GM12878 (cell line): ENCODE measurements around the gene LHCGR. TPM values are rescaled to one million over a fixed set of nuclear protein-coding genes. Genes with fewer than 3 reads are reported as not detected.

Source experiments
- ATAC-seq: fragments of 200-7000 bp; cut with Tn5 transposase; 3 replicates; pipeline ENCODE4 v1.9.1; 2020; ENCODE audit warnings: mild to moderate bottlenecking, moderate library complexity
- BruUV-seq: library from RNA; stranded (reverse); fragments of 400-500 nt; replicated peaks from 2 replicates; lab custom pipeline; 2021; lab: Mats Ljungman, UMichigan
- CTCF ChIA-PET: fragments of 300-600 bp; sonication (Branson Sonifier 250); formaldehyde crosslinking; extraction: SDS; loops from one replicate; lab custom pipeline; 2021; ENCODE audit warnings: inconsistent platforms; lab: Yijun Ruan, JAX
- POLR2A ChIA-PET: fragments of 350-600 bp; formaldehyde crosslinking; extraction: SDS; loops from one replicate; lab custom pipeline; 2021; ENCODE audit warnings: inconsistent platforms; lab: Charles Lee
- RAD21 ChIA-PET: fragments of 300-600 bp; sonication (Branson Sonifier 250); formaldehyde crosslinking; loops from one replicate; lab custom pipeline; 2023; ENCODE audit warnings: antibody characterized with exemption; ENCODE audit not compliant: unreplicated experiment; lab: Charles Lee
- SMC1A ChIA-PET: fragments of 300-600 bp; sonication (Branson Sonifier 250); formaldehyde crosslinking; loops from one replicate; lab custom pipeline; 2023; ENCODE audit not compliant: unreplicated experiment, uncharacterized antibody; lab: Charles Lee
- DNase-seq: peaks from one replicate; pipeline ENCODE4 v3.0.0-alpha.2; 2011; ENCODE audit warnings: low read depth, low spot score
- FAIRE-seq: peaks from 3 replicates; lab custom pipeline; 2011; peaks lifted over from hg19 to GRCh38; lab: Jason Lieb, UNC
- H2AFZ ChIP-seq: 2 replicates; pipeline ENCODE4 v1.6.0; 2011; ENCODE audit warnings: low read depth, low read length, control low read depth; ENCODE audit not compliant: control insufficient read depth
- H3K27ac ChIP-seq: 2 replicates; pipeline ENCODE4 v1.5.1; 2011; ENCODE audit warnings: control low read depth; ENCODE audit not compliant: control insufficient read depth, insufficient read depth
- H3K27me3 ChIP-seq, 2 experiments: replicated peaks in 1 of 2; 2 replicates each; pipeline versions ENCODE4 v1.6.0 to v1.6.1; 2011; ENCODE audit warnings: low read length in 1 of 2; ENCODE audit not compliant: control insufficient read depth in 2 of 2, insufficient read depth in 2 of 2
- H3K36me3 ChIP-seq, 2 experiments: 2 replicates each; pipeline ENCODE4 v1.5.1; 2011; ENCODE audit warnings: low read length in 1 of 2; ENCODE audit not compliant: control insufficient read depth in 2 of 2, insufficient read depth in 2 of 2
- H3K4me1 ChIP-seq: 2 replicates; pipeline ENCODE4 v1.6.1; 2011; ENCODE audit warnings: mild to moderate bottlenecking, low read length, moderate library complexity, mixed read lengths; ENCODE audit not compliant: control insufficient read depth, insufficient read depth
- H3K4me2 ChIP-seq: 2 replicates; pipeline ENCODE4 v1.6.0; 2011; ENCODE audit warnings: control low read depth; ENCODE audit not compliant: control insufficient read depth, insufficient read depth
- H3K4me3 ChIP-seq: fragments of 200-600 bp; sonication (generic); 2 replicates; pipeline ENCODE4 v1.5.1; 2016
- H3K79me2 ChIP-seq: 2 replicates; pipeline ENCODE4 v1.6.0; 2011; ENCODE audit warnings: low read length; ENCODE audit not compliant: control insufficient read depth, insufficient read depth
- H3K9ac ChIP-seq: 2 replicates; pipeline ENCODE4 v1.8.0; 2011; ENCODE audit warnings: low read length, control low read depth, mixed read lengths; ENCODE audit not compliant: control insufficient read depth, insufficient read depth
- H3K9me3 ChIP-seq: replicated peaks from 3 replicates; pipeline ENCODE4 v1.5.1; 2011; ENCODE audit warnings: mild to moderate bottlenecking, low read length; ENCODE audit not compliant: control insufficient read depth, insufficient read depth
- H4K20me1 ChIP-seq: 2 replicates; pipeline ENCODE4 v1.6.0; 2011; ENCODE audit not compliant: control insufficient read depth, insufficient read depth
- ATF7 ChIP-seq: fragments of 450-650 bp; IDR thresholded peaks from 2 replicates; pipeline ENCODE4 v1.6.1; 2016; ENCODE audit warnings: low read depth, mild to moderate bottlenecking
- IKZF2 ChIP-seq, 2 experiments: fragments of 450-650 bp; IDR thresholded peaks; 2 replicates each; pipeline ENCODE4 v1.6.1; 2017; ENCODE audit warnings: mild to moderate bottlenecking in 2 of 2, moderate library complexity in 2 of 2
- JUNB ChIP-seq: IDR thresholded peaks from 2 replicates; pipeline ENCODE4 v1.6.1; 2016; ENCODE audit warnings: antibody characterized with exemption, mild to moderate bottlenecking
- MEF2A ChIP-seq: IDR thresholded peaks from 2 replicates; pipeline ENCODE4 v1.6.1; 2011; ENCODE audit warnings: low read depth, mild to moderate bottlenecking, low read length, moderate library complexity; ENCODE audit not compliant: insufficient read depth
- MYB ChIP-seq: fragments of 150-350 bp; IDR thresholded peaks from 2 replicates; pipeline ENCODE4 v1.6.1; 2014; ENCODE audit warnings: mild to moderate bottlenecking, low read depth, low read length, borderline replicate concordance
- NBN ChIP-seq: fragments of 450-650 bp; IDR thresholded peaks from 2 replicates; pipeline ENCODE4 v1.6.1; 2016
- SREBF1 ChIP-seq: IDR thresholded peaks from 2 replicates; pipeline ENCODE4 v1.6.1; 2012; ENCODE audit warnings: mild to moderate bottlenecking, low read length
- SREBF2 ChIP-seq: IDR thresholded peaks from 2 replicates; pipeline ENCODE4 v1.6.1; 2012; ENCODE audit warnings: mild to moderate bottlenecking, low read length
- SRF ChIP-seq, 2 experiments: IDR thresholded peaks; 2 replicates each; pipeline ENCODE4 v1.6.1; 2011; ENCODE audit warnings: low read depth in 2 of 2, low read length in 2 of 2, mild to moderate bottlenecking in 1 of 2, moderate library complexity in 1 of 2
- SUPT20H ChIP-seq: IDR thresholded peaks from 2 replicates; pipeline ENCODE4 v1.6.1; 2011; ENCODE audit warnings: low read depth, mild to moderate bottlenecking, low read length, moderate library complexity, borderline replicate concordance; ENCODE audit not compliant: control insufficient read depth
- USF2 ChIP-seq: IDR thresholded peaks from 2 replicates; pipeline ENCODE4 v1.6.1; 2011; ENCODE audit warnings: low read depth, low read length, improper control_type of control experiment, borderline replicate concordance
- ZBTB4 ChIP-seq: fragments of 450-650 bp; formaldehyde crosslinking; IDR thresholded peaks from 2 replicates; pipeline ENCODE4 v1.4.0; 2022; ENCODE audit warnings: mild to moderate bottlenecking, moderate library complexity
- ZNF622 ChIP-seq: fragments of 450-650 bp; IDR thresholded peaks from 2 replicates; pipeline ENCODE4 v1.6.1; 2017; ENCODE audit warnings: mild to moderate bottlenecking, inconsistent platforms
- WGBS: methylation state at CpG from one replicate; pipeline ENCODE4 v1.1.6; 2016; ENCODE audit warnings: low lambda C conversion rate; ENCODE audit not compliant: insufficient replicate concordance, insufficient coverage; ENCODE audit errors: missing lambda C conversion rate; 5-methylcytosine and 5-hydroxymethylcytosine counted together
- in situ Hi-C: fragments of 300-500 bp; cut with MboI; formaldehyde crosslinking; loops from 9 replicates; pipeline ENCODE4 v1.14.3; 2018; ENCODE audit warnings: mixed read lengths
- intact Hi-C: fragments of 100-400 bp; cut with micrococcal nuclease; formaldehyde crosslinking; loops from one replicate; pipeline ENCODE4 v1.14.2; 2022; ENCODE audit not compliant: unreplicated experiment
- polyA plus RNA-seq, 11 experiments: library from polyadenylated mRNA; depleted of rRNA in 4 of 11; unstranded in 6 of 11; stranded (reverse) in 5 of 11; fragments of >200 nt; fragmentation: Nextera tagmentation in 4 of 11; fragmentation: Illumina TruSeq in 1 of 11; extraction: Ambion mirVana in 4 of 11; extraction: Trizol in 1 of 11; gene quantifications; 1 replicate in 1 of 11; 2 replicates in 10 of 11; pipeline versions ENCODE4 v1.2.1 to v1.2.3, GENCODE V29; 2011 to 2016; ENCODE audit warnings: inconsistent platforms in 2 of 11, missing spikeins in 2 of 11, low read depth in 1 of 11
- total RNA-seq, 4 experiments: library from RNA; depleted of rRNA in 3 of 4; stranded (reverse); fragments of >200 nt in 3 of 4; fragmentation: Illumina TruSeq in 1 of 4; extraction: Trizol in 1 of 4; gene quantifications; 2 replicates each; pipeline versions ENCODE4 v1.2.1 to v1.2.3, GENCODE V29; 2013 to 2021

LHCGR gene
- total and polyA plus RNA-seq, 10 of the 15 experiments (the other 5 are each of a cell fraction or from before 2014, with no cell fraction given) = 0.02 to 1.9 (median 0.13) TPM; not detected in 5

DNA sequence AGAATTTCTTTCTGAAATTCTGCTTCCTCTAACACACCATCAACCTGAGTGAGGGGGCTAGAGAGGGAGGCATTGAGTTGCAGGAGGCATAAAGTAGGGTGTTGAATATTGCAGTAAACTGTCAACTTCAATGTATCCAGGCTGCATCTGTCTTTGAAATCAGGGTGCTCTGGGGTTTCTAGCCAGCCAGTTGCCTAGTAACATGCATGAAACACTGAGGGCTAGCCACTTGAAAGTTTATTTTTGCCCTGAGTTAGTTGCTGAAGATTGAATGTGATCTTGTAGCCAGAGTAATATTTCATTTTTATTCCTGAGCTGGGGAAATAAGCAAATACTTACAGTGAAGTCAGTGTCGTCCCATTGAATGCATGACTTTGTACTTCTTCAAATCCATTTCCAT, 41.9 kb downstream of the LHCGR start:
- no peaks in the 10 kb centered on the region; a peak in 1 of 4 replicates for H3K27me3 ChIP-seq
- ChIA-PET SMC1A (no interaction called here), RAD21 (no interaction called here), POLR2A (no interaction called here), CTCF (no interaction called here)
- H3K4me2 ChIP-seq = no peak overlapping the region
- no peaks in the 10 kb centered on the region for H4K20me1 ChIP-seq
- no peaks in the 10 kb centered on the region for H3K79me2 ChIP-seq
- intact Hi-C loops = no loop called here
- WGBS = 31% methylated on average over 1 of the region's 1 CpG
- DNase-seq (no peak), ATAC-seq (no peak), FAIRE-seq (no peak)
- no peak overlapping the region for H3K9ac ChIP-seq
- H3K9me3 ChIP-seq = no peaks in the 10 kb centered on the region
- H3K4me3 ChIP-seq = no peak overlapping the region
- H3K4me1 ChIP-seq = no peaks in the 10 kb centered on the region
- TF ChIP-seq NBN = no peak
- TF ChIP-seq MYB = no peak
- no peak for TF ChIP-seq MEF2A
- TF ChIP-seq SREBF1 = no peak
- TF ChIP-seq ATF7 = no peak
- TF ChIP-seq JUNB = no peak
- no peak for TF ChIP-seq SUPT20H
- no peak for TF ChIP-seq ZBTB4
- TF ChIP-seq IKZF2 (IDR thresholded peaks at IDR 0.05) = no peak
- TF ChIP-seq ZNF622 = no peak
- TF ChIP-seq SRF (IDR thresholded peaks at IDR 0.05; ENCODE audit: low read depth in 2 of 2, low read length in 2 of 2) = no peak
- no peak for TF ChIP-seq SREBF2
- no peak for TF ChIP-seq USF2
- H3K36me3 ChIP-seq = no peaks in the 10 kb centered on the region
- no peak overlapping the region for H2AFZ ChIP-seq
- in situ Hi-C loops = no loop called here
- no peak overlapping the region for H3K27ac ChIP-seq
- BruUV-seq = no TSS peak
